ENCODE measurements around the gene CDCA5. TPM values are rescaled to one million over a fixed set of nuclear protein-coding genes. Genes with fewer than 3 reads are reported as not detected.
A peak's percentile ranks its signal among the peaks of the same experiment; 100 is the strongest.

CDCA5 gene
- total RNA-seq, 1 experiment from 2014 or later, result 94.8 TPM

- Histone ChIP-seq H3K14ac (ENCODE audit: insufficient read depth, low read length) (peak within 1 kb of the TSS; percentile 94), H3K79me2 (ENCODE audit: insufficient read depth, low read length) (peaks cover 9% of the 10 kb centered on the region; the same call in 1 of the 2 replicates), H4K20me1 (ENCODE audit: control insufficient read depth, insufficient read depth, insufficient read length) (no peaks in the 10 kb centered on the region)
These were observed 38.2 kb upstream of the CDCA5 start, which contains the start of the genes FAU and MRPL49 for GRCh38 chr11:65121865-65122696. Gene FAU, minus strand, starts transcription at chr11:65122134. Its CDS starts 321 bp downstream, at chr11:65121813. Gene MRPL49, plus strand, starts transcription at chr11:65122321. Its CDS starts 26 bp downstream, at chr11:65122347.

More at GRCh38 chr11:65121865-65122696, 38.2 kb upstream of the CDCA5 start, which contains the start of the genes FAU and MRPL49:
- no peak for TF ChIP-seq CTCF (conservative IDR thresholded peaks at IDR 0.05)
- peak within 1 kb of the TSS; percentile 54 for H4K5ac ChIP-seq (ENCODE audit: insufficient read length, low read depth, low read length)
- Mint-ChIP-seq H3K4me3 (peak within 1 kb of the TSS; percentile 100), H3K36me3 (ENCODE audit: insufficient read depth in 1 of 3, low read depth in 3 of 3) (peaks cover 38 to 73% (median 68%) of the 10 kb centered on the region in 3 experiments), H3K9me3 (no peaks in the 10 kb centered on the region), H3K27me3 (ENCODE audit: low read depth) (no peaks in the 10 kb centered on the region), H3K27ac (peak within 1 kb of the TSS; percentile 99 to 100 (median 100)), H3K4me1 (peaks cover 6 to 17% of the 10 kb centered on the region in 2 experiments)
- H3T11ph ChIP-seq (ENCODE audit: low read length), result no peak within 1 kb of the TSS
- H3K56ac ChIP-seq (ENCODE audit: insufficient read length, low read depth, low read length), result peak within 1 kb of the TSS; percentile 23
- peaks cover 7% of the 10 kb centered on the region for H3K23me2 ChIP-seq (ENCODE audit: insufficient read length, low read depth, low read length, poor library complexity, severe bottlenecking)
- H3K4me1 ChIP-seq (ENCODE audit: insufficient read depth, low read length), result no peaks in the 10 kb centered on the region
- no CpG with 5 or more reads among the region's 64 CpGs for WGBS (ENCODE audit: extremely low coverage, insufficient read length, low lambda C conversion rate)
- H3K27ac ChIP-seq (ENCODE audit: insufficient read length, low read depth, low read length), result peak within 1 kb of the TSS; percentile 70
- peak within 1 kb of the TSS; percentile 87 for H3K18ac ChIP-seq (ENCODE audit: insufficient read length, low read depth, low read length)
- no peak within 1 kb of the TSS for H2BK120ac ChIP-seq (ENCODE audit: low read depth, low read length, poor library complexity, severe bottlenecking)
- peak within 1 kb of the TSS; percentile 74 for H2AFZ ChIP-seq (ENCODE audit: low read length)
- H4K8ac ChIP-seq (replicated peaks; ENCODE audit: insufficient read length, low read depth, low read length), result no peak within 1 kb of the TSS
- no peak within 1 kb of the TSS for H2BK15ac ChIP-seq (ENCODE audit: low read depth, low read length)
- H2AK5ac ChIP-seq (ENCODE audit: insufficient read length, low read length), result no peak within 1 kb of the TSS
- H3K9me3 ChIP-seq (ENCODE audit: control insufficient read depth, low read depth, low read length), result no peaks in the 10 kb centered on the region
- H2BK20ac ChIP-seq (ENCODE audit: low read depth, low read length, poor library complexity, severe bottlenecking), result no peak within 1 kb of the TSS
- H2BK5ac ChIP-seq (ENCODE audit: insufficient read length, low read length), result peak within 1 kb of the TSS; percentile 21
- H3K27me3 ChIP-seq (ENCODE audit: insufficient read depth, low read length), result no peaks in the 10 kb centered on the region
- H3K23ac ChIP-seq (ENCODE audit: insufficient read length, low read depth, low read length), result no peak within 1 kb of the TSS
- H4K91ac ChIP-seq (ENCODE audit: insufficient read length, low read depth, low read length), result no peak within 1 kb of the TSS
- H3K79me1 ChIP-seq (ENCODE audit: insufficient read depth, low read depth, low read length, poor library complexity, severe bottlenecking), result peaks cover 5% of the 10 kb centered on the region
- peak within 1 kb of the TSS; percentile 81 for H3K4me2 ChIP-seq (ENCODE audit: insufficient read depth, insufficient read length, low read length)
- H2BK12ac ChIP-seq (ENCODE audit: insufficient read length, low read depth, low read length), result no peak within 1 kb of the TSS
- H3K9ac ChIP-seq (ENCODE audit: extremely low read depth, insufficient read length, low read length), result peak within 1 kb of the TSS; percentile 96
- H3K4ac ChIP-seq (ENCODE audit: low read depth, low read length), result no peak within 1 kb of the TSS; the same call in 1 of the 2 replicates
- DNase-seq, result peak; percentile 98

All from H9 (cell line).